HepG2 (cell line): ENCODE results near the gene FAM217B. TPM values are rescaled to one million over a fixed set of nuclear protein-coding genes. Genes with fewer than 3 reads are reported as not detected.

ENCODE experiments used
- ATAC-seq: fragments of 200-7000 bp; cut with Tn5 transposase; 3 replicates; pipeline ENCODE4 v1.9.1; 2020; ENCODE audit warnings: mild to moderate bottlenecking, moderate library complexity
- BruUV-seq: library from RNA; stranded (reverse); fragments of 400-500 nt; replicated peaks from 2 replicates; lab custom pipeline; 2021; lab: Mats Ljungman, UMichigan
- CTCF ChIA-PET: fragments of 300-600 bp; formaldehyde crosslinking; extraction: SDS; loops from one replicate; lab custom pipeline; 2021; ENCODE audit warnings: low total read pairs, inconsistent platforms, low intra/inter-chr PET ratio; lab: Yijun Ruan, JAX
- POLR2A ChIA-PET: fragments of 350-600 bp; sonication (Branson Sonifier 250); formaldehyde crosslinking; loops from one replicate; lab custom pipeline; 2020; ENCODE audit warnings: antibody characterized with exemption, inconsistent platforms; lab: Yijun Ruan, JAX
- DNase-seq: peaks from one replicate; pipeline ENCODE4 v3.0.0-alpha.2; 2015; ENCODE audit warnings: low spot score
- FAIRE-seq: peaks from 3 replicates; lab custom pipeline; 2011; peaks lifted over from hg19 to GRCh38; lab: Jason Lieb, UNC
- H2AFZ ChIP-seq: one replicate; pipeline ENCODE4 v1.6.1; 2011; ENCODE audit warnings: low read length, inconsistent platforms
- H3K27ac ChIP-seq: fragments of 300-600 bp; 3 replicates; pipeline ENCODE4 v1.8.0; 2011; ENCODE audit warnings: mixed run types, mild to moderate bottlenecking, mixed read lengths, low read length, inconsistent platforms; ENCODE audit not compliant: insufficient read depth; ENCODE audit errors: extremely low read length
- H3K27me3 ChIP-seq, 2 experiments: fragments of 200-600 bp in 1 of 2; 2 replicates in 1 of 2; 3 replicates in 1 of 2; pipeline versions ENCODE4 v1.6.0 to v1.8.0; 2011; ENCODE audit warnings: low read length in 2 of 2, mild to moderate bottlenecking in 2 of 2, moderate library complexity in 2 of 2, inconsistent platforms in 1 of 2; ENCODE audit not compliant: insufficient read depth in 2 of 2, control insufficient read depth in 1 of 2
- H3K36me3 ChIP-seq, 2 experiments: fragments of 200-600 bp in 1 of 2; replicated peaks in 1 of 2; 2 replicates in 1 of 2; 3 replicates in 1 of 2; pipeline versions ENCODE4 v1.5.1 to v1.8.0; 2011; ENCODE audit warnings: low read length in 2 of 2, inconsistent platforms in 1 of 2; ENCODE audit not compliant: insufficient read depth in 2 of 2, control insufficient read depth in 1 of 2
- H3K4me1 ChIP-seq: 2 replicates; pipeline ENCODE4 v1.5.1; 2012; ENCODE audit warnings: low read length, inconsistent platforms; ENCODE audit not compliant: insufficient read depth
- H3K4me2 ChIP-seq: 2 replicates; pipeline ENCODE4 v1.6.0; 2011; ENCODE audit warnings: low read depth, low read length, inconsistent platforms
- H3K4me3 ChIP-seq, 3 experiments: fragments of 200-600 bp in 1 of 3; sonication (generic), shearing (Covaris generic) in 1 of 3; replicated peaks in 1 of 3; 2 replicates each; pipeline ENCODE4 v1.5.1; 2011 to 2016; ENCODE audit warnings: low read length in 3 of 3, inconsistent platforms in 2 of 3, low read depth in 2 of 3, mild to moderate bottlenecking in 2 of 3, control low read depth in 1 of 3, mixed read lengths in 1 of 3; ENCODE audit not compliant: insufficient read depth in 1 of 3
- H3K79me2 ChIP-seq: one replicate; pipeline ENCODE4 v1.6.1; 2011; ENCODE audit warnings: low read length, inconsistent platforms; ENCODE audit not compliant: insufficient read depth
- H3K9ac ChIP-seq: 2 replicates; pipeline ENCODE4 v1.6.0; 2011; ENCODE audit warnings: mild to moderate bottlenecking, low read depth, low read length, inconsistent platforms; ENCODE audit not compliant: insufficient read depth
- H3K9me3 ChIP-seq: 2 replicates; pipeline ENCODE4 v1.5.1; 2012; ENCODE audit warnings: mild to moderate bottlenecking, low read length
- H4K20me1 ChIP-seq: 2 replicates; pipeline ENCODE4 v1.6.0; 2011; ENCODE audit warnings: inconsistent platforms, mild to moderate bottlenecking, low read length, moderate library complexity; ENCODE audit not compliant: insufficient read depth
- JUN ChIP-seq: sonication (generic); formaldehyde crosslinking; IDR thresholded peaks from 2 replicates; pipeline ENCODE4 v1.4.0; 2020; ENCODE audit warnings: mild to moderate bottlenecking, missing genetic modification reagents
- KDM2A ChIP-seq: sonication (generic); formaldehyde crosslinking; IDR thresholded peaks from 2 replicates; pipeline ENCODE4 v1.4.0; 2020; ENCODE audit warnings: low read depth, missing genetic modification reagents, borderline replicate concordance
- KDM6A ChIP-seq: IDR thresholded peaks from 2 replicates; pipeline ENCODE4 v1.6.1; 2016; ENCODE audit warnings: low read depth
- MYC ChIP-seq: sonication (generic); formaldehyde crosslinking; IDR thresholded peaks from 2 replicates; pipeline ENCODE4 v1.9.0; 2021; ENCODE audit warnings: missing genetic modification reagents, borderline replicate concordance
- NFATC3 ChIP-seq: sonication (generic); formaldehyde crosslinking; IDR thresholded peaks from 2 replicates; pipeline ENCODE4 v1.5.1; 2020; ENCODE audit warnings: mild to moderate bottlenecking, missing genetic modification reagents
- NFYB ChIP-seq: sonication (generic); formaldehyde crosslinking; IDR thresholded peaks from 2 replicates; pipeline ENCODE4 v1.4.0; 2020; ENCODE audit warnings: missing genetic modification reagents
- PAXIP1 ChIP-seq: sonication (generic); formaldehyde crosslinking; conservative IDR thresholded peaks from 2 replicates; pipeline ENCODE4 v1.4.0; 2020; ENCODE audit warnings: mild to moderate bottlenecking, missing genetic modification reagents, moderate library complexity
- POLR2AphosphoS5 ChIP-seq: IDR thresholded peaks from 2 replicates; pipeline ENCODE4 v1.6.1; 2012; ENCODE audit warnings: low read depth, low read length
- SALL2 ChIP-seq: sonication (generic); formaldehyde crosslinking; IDR thresholded peaks from 2 replicates; pipeline ENCODE4 v1.8.1; 2023; ENCODE audit warnings: mild to moderate bottlenecking, missing genetic modification reagents, inconsistent platforms
- SMYD3 ChIP-seq: sonication (generic); formaldehyde crosslinking; IDR thresholded peaks from 2 replicates; pipeline ENCODE4 v1.8.1; 2023; ENCODE audit warnings: mild to moderate bottlenecking, missing genetic modification reagents
- SP140L ChIP-seq: sonication (generic); formaldehyde crosslinking; IDR thresholded peaks from 2 replicates; pipeline ENCODE4 v1.4.0; 2020; ENCODE audit warnings: missing genetic modification reagents, borderline replicate concordance
- STAG1 ChIP-seq: sonication (generic); formaldehyde crosslinking; IDR thresholded peaks from 2 replicates; pipeline ENCODE4 v1.4.0; 2020; ENCODE audit warnings: missing genetic modification reagents
- ZNF607 ChIP-seq: sonication (generic); formaldehyde crosslinking; IDR thresholded peaks from 2 replicates; pipeline ENCODE4 v1.5.1; 2020; ENCODE audit warnings: missing genetic modification reagents, mild to moderate bottlenecking, borderline replicate concordance
- ZSCAN12 ChIP-seq: sonication (generic); formaldehyde crosslinking; IDR thresholded peaks from 2 replicates; pipeline ENCODE4 v1.9.0; 2021; ENCODE audit warnings: mild to moderate bottlenecking, missing genetic modification reagents
- WGBS: methylation state at CpG from one replicate; pipeline ENCODE4 v1.1.6; 2017; ENCODE audit warnings: low lambda C conversion rate; 5-methylcytosine and 5-hydroxymethylcytosine counted together
- in situ Hi-C: cut with HindIII; loops from 2 replicates; pipeline ENCODE4 v1.10.0; 2017; ENCODE audit warnings: low pct_unique_long_range_greater_than_20kb; ENCODE audit not compliant: extremely low pct_ligation_motif_present
- intact Hi-C: fragments of 100-400 bp; cut with micrococcal nuclease; formaldehyde crosslinking; loops from one replicate; pipeline ENCODE4 v1.10.0; 2022; ENCODE audit not compliant: unreplicated experiment
- polyA plus RNA-seq, 8 experiments: library from polyadenylated mRNA; depleted of rRNA in 3 of 8; stranded (reverse) in 7 of 8; unstranded in 1 of 8; fragments of >200 nt; fragmentation: Illumina TruSeq in 4 of 8; extraction: Trizol in 4 of 8; gene quantifications; 2 replicates each; pipeline versions ENCODE4 v1.2.1 to v1.2.3, GENCODE V29; 2011 to 2016; ENCODE audit warnings: low read depth in 4 of 8, missing spikeins in 1 of 8, mixed read lengths in 1 of 8; ENCODE audit not compliant: insufficient read depth in 1 of 8
- total RNA-seq, 5 experiments: library from RNA; depleted of rRNA; stranded (reverse); fragments of >200 nt; fragmentation: Illumina TruSeq; extraction: Trizol; gene quantifications; 2 replicates each; pipeline ENCODE4 v1.2.3, GENCODE V29; 2016; ENCODE audit warnings: low read depth in 1 of 5
- TF ChIP-seq, protein P1 (sequence below): sonication (generic); formaldehyde crosslinking; IDR thresholded peaks from 2 replicates; pipeline ENCODE4 v1.5.0; 2020; ENCODE audit warnings: mild to moderate bottlenecking, missing genetic modification reagents, moderate library complexity
- TF ChIP-seq, protein P2 (sequence below): sonication (generic); formaldehyde crosslinking; IDR thresholded peaks from 2 replicates; pipeline ENCODE4 v1.5.1; 2020; ENCODE audit warnings: mild to moderate bottlenecking, moderate library complexity, missing genetic modification reagents

Gene FAM217B
- total and polyA plus RNA-seq, 2 of the 13 experiments (the other 11 are each of a cell fraction or from before 2014, with no cell fraction given), result 11.1 to 14.3 TPM

DNA sequence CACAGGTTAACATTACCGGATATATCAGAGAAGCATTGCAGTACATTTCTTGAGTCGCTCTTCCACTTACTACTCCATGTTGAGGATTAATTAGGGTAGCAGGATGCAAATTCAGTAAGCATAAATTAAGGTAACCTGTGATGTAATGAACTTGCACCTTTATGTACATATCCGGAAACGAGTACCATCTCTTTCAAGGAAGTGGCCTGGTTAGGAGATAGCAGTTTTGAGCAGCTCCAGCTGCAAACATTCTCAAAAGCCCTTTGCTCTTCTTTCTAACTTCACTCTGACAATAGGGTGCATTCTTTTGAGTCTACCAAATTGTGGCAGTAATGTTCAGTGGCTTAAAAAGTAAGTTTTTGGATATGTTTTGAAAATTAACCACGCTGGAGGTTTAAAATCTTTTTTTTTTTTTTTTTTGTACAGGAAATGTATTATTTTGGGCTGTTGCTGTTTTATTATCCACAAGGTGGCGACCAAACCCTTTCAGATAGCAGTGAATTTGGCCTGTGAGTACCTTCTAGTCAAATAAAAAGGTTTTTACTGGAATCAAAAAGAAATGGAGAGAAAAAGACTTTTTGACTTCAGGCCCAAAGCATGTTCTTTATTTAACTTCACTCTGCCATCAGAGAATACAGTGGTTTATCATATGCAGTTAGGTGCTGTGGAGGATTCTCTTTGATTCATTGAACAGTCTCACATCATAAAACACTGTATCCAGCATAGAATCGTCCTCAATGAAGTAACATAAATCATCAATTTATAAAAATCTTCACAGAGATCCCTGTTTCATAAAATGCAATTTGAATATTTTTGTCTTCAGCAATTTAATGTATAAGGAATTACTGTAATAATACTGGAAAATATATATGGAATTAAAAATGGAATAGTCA, 8.9 kb downstream of the FAM217B start (continued):
- TF ChIP-seq, protein P1, sequence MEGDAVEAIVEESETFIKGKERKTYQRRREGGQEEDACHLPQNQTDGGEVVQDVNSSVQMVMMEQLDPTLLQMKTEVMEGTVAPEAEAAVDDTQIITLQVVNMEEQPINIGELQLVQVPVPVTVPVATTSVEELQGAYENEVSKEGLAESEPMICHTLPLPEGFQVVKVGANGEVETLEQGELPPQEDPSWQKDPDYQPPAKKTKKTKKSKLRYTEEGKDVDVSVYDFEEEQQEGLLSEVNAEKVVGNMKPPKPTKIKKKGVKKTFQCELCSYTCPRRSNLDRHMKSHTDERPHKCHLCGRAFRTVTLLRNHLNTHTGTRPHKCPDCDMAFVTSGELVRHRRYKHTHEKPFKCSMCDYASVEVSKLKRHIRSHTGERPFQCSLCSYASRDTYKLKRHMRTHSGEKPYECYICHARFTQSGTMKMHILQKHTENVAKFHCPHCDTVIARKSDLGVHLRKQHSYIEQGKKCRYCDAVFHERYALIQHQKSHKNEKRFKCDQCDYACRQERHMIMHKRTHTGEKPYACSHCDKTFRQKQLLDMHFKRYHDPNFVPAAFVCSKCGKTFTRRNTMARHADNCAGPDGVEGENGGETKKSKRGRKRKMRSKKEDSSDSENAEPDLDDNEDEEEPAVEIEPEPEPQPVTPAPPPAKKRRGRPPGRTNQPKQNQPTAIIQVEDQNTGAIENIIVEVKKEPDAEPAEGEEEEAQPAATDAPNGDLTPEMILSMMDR, result peak; percentile 59
- TF ChIP-seq ZSCAN12 (CRISPR knock-in tag) (no peak), KDM2A (CRISPR knock-in tag) (no peak), ZNF607 (CRISPR knock-in tag) (no peak), STAG1 (CRISPR knock-in tag) (peak; percentile 30; the same call in 1 of the 2 replicates)

- in situ Hi-C loops, result no loop called here
- H3K36me3 ChIP-seq, result peaks cover 1 to 4% of the 10 kb centered on the region in 2 experiments; a peak in 3 of 5 replicates
- ChIA-PET CTCF (interaction anchor here (1.8 kb wide), 1 partner anchor 16 kb away, joined by 5 read pairs; no protein-coding TSS in a partner anchor), POLR2A (interaction anchor here (1.6 kb wide), 1 partner anchor 9 kb away, joined by 4 read pairs; the partner anchor contains the start of genes FAM217B and PPP1R3D)
- no peaks in the 10 kb centered on the region for H3K27me3 ChIP-seq
- FAIRE-seq, result no peak
- 93% methylated on average over 6 of the region's 6 CpGs for WGBS
- no peak overlapping the region for H3K9ac ChIP-seq
- intact Hi-C loops, result loop anchor here (1.0 kb wide), 1 partner anchor 100 kb away; no protein-coding TSS in a partner anchor
- no peaks in the 10 kb centered on the region for H4K20me1 ChIP-seq
- H3K79me2 ChIP-seq, result no peaks in the 10 kb centered on the region
- no peak for DNase-seq
- BruUV-seq, result no TSS peak
- H3K9me3 ChIP-seq, result no peaks in the 10 kb centered on the region
- no peaks in the 10 kb centered on the region for H3K4me1 ChIP-seq
- H3K4me2 ChIP-seq, result no peak overlapping the region
- no peak overlapping the region for H2AFZ ChIP-seq
- no peak overlapping the region for H3K4me3 ChIP-seq
- H3K27ac ChIP-seq, result no peak overlapping the region
- no peak for ATAC-seq
- TF ChIP-seq NFYB, result no peak
- TF ChIP-seq POLR2AphosphoS5, result no peak
- no peak for TF ChIP-seq KDM6A (CRISPR knock-in tag)
- TF ChIP-seq MYC (CRISPR knock-in tag), result no peak
- TF ChIP-seq SP140L (CRISPR knock-in tag), result no peak
- no peak for TF ChIP-seq SMYD3 (CRISPR knock-in tag)
- no peak for TF ChIP-seq NFATC3 (CRISPR knock-in tag)
- no peak for TF ChIP-seq JUN (CRISPR knock-in tag)
- TF ChIP-seq, protein P2, sequence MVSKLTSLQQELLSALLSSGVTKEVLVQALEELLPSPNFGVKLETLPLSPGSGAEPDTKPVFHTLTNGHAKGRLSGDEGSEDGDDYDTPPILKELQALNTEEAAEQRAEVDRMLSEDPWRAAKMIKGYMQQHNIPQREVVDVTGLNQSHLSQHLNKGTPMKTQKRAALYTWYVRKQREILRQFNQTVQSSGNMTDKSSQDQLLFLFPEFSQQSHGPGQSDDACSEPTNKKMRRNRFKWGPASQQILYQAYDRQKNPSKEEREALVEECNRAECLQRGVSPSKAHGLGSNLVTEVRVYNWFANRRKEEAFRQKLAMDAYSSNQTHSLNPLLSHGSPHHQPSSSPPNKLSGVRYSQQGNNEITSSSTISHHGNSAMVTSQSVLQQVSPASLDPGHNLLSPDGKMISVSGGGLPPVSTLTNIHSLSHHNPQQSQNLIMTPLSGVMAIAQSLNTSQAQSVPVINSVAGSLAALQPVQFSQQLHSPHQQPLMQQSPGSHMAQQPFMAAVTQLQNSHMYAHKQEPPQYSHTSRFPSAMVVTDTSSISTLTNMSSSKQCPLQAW, result no peak
- TF ChIP-seq PAXIP1 (CRISPR knock-in tag), result no peak
- TF ChIP-seq SALL2 (CRISPR knock-in tag), result no peak
Measured at GRCh38 chr20:59949911-59950310, 9.7 kb downstream of the FAM217B start.
